B cell (primary cell): ENCODE results near the gene ANGPTL8. TPM values are rescaled to one million over a fixed set of nuclear protein-coding genes. Genes with fewer than 3 reads are reported as not detected.
A peak's percentile ranks its signal among the peaks of the same experiment; 100 is the strongest.

Experiments
- ATAC-seq: fragments of 200-7000 bp; cut with Tn5 transposase; one replicate; pipeline ENCODE4 v1.10.0; 2021; ENCODE audit warnings: low read depth, mild to moderate bottlenecking, moderate number of reproducible peaks, moderate library complexity
- CTCF ChIA-PET: fragments of 350-600 bp; sonication (Branson Sonifier 250); formaldehyde crosslinking; loops from one replicate; lab custom pipeline; 2021; ENCODE audit warnings: antibody characterized with exemption, inconsistent platforms; lab: Charles Lee
- POLR2A ChIA-PET: fragments of 350-600 bp; sonication (Branson Sonifier 250); formaldehyde crosslinking; loops from one replicate; lab custom pipeline; 2021; ENCODE audit warnings: antibody characterized with exemption; lab: Charles Lee
- DNase-seq: peaks from one replicate; pipeline ENCODE4 v3.0.0; 2013
- H2AFZ ChIP-seq: 2 replicates; pipeline ENCODE4 v1.6.1; 2012; ENCODE audit warnings: mild to moderate bottlenecking, low read depth, low read length; ENCODE audit not compliant: insufficient read depth, poor library complexity, severe bottlenecking
- H3K27ac ChIP-seq, 2 donors: 1 replicate in 1 of 2; 2 replicates in 1 of 2; pipeline ENCODE4 v1.5.1; 2012 to 2013; ENCODE audit warnings: low read length in 2 of 2, mild to moderate bottlenecking in 2 of 2, moderate library complexity in 1 of 2
- H3K27me3 ChIP-seq, 4 experiments: fragments of 200-600 bp in 1 of 4; sonication (generic) in 1 of 4; replicated peaks in 1 of 4; 1 replicate in 2 of 4; 2 replicates in 2 of 4; pipeline versions ENCODE4 v1.6.1 to v1.7.0; 2013 to 2016; ENCODE audit warnings: low read length in 3 of 4, mild to moderate bottlenecking in 2 of 4, mixed read lengths in 1 of 4, moderate library complexity in 1 of 4; ENCODE audit not compliant: insufficient read depth in 4 of 4, control insufficient read depth in 3 of 4; ENCODE audit errors: control extremely low read depth in 1 of 4
- H3K36me3 ChIP-seq, 2 experiments: replicated peaks in 1 of 2; 1 replicate in 1 of 2; 2 replicates in 1 of 2; pipeline versions ENCODE4 v1.6.1 to v1.7.1; 2013; ENCODE audit warnings: low read length in 1 of 2; ENCODE audit not compliant: insufficient read depth in 2 of 2, control insufficient read depth in 1 of 2; ENCODE audit errors: control extremely low read depth in 1 of 2, extremely low read depth in 1 of 2
- H3K4me1 ChIP-seq, 2 donors: fragments of 200-600 bp in 1 of 2; sonication (generic) in 1 of 2; 1 replicate in 1 of 2; 2 replicates in 1 of 2; pipeline versions ENCODE4 v1.5.1 to v1.6.1; 2013 to 2017; ENCODE audit warnings: low read length in 2 of 2; ENCODE audit not compliant: control insufficient read depth in 2 of 2, insufficient read depth in 2 of 2
- H3K4me2 ChIP-seq: replicated peaks from 2 replicates; pipeline ENCODE3; 2012; ENCODE audit warnings: mild to moderate bottlenecking, low read depth, low read length; ENCODE audit not compliant: poor library complexity, severe bottlenecking
- H3K4me3 ChIP-seq, 5 experiments: fragments of 200-600 bp in 1 of 5; sonication (generic) in 1 of 5; 1 replicate in 3 of 5; 2 replicates in 2 of 5; pipeline versions ENCODE4 v1.5.1 to v1.7.0; 2011 to 2016; ENCODE audit warnings: low read length in 4 of 5, mild to moderate bottlenecking in 4 of 5, low read depth in 2 of 5, control low read depth in 1 of 5, moderate library complexity in 1 of 5; ENCODE audit not compliant: insufficient read depth in 1 of 5; ENCODE audit errors: control extremely low read depth in 1 of 5, extremely low read depth in 1 of 5
- H3K79me2 ChIP-seq: fragments of 200-600 bp; sonication (generic); one replicate; pipeline ENCODE4 v1.6.0; 2016; ENCODE audit warnings: low read length; ENCODE audit not compliant: control insufficient read depth, insufficient read depth
- H3K9ac ChIP-seq: fragments of 200-600 bp; sonication (generic); 2 replicates; pipeline ENCODE4 v1.6.1; 2017; ENCODE audit warnings: mild to moderate bottlenecking, low read length, moderate library complexity
- H3K9me3 ChIP-seq, 3 donors: one replicate each; pipeline versions ENCODE4 v1.6.1 to v1.7.1; 2013; ENCODE audit warnings: low read length in 2 of 3; ENCODE audit not compliant: control insufficient read depth in 2 of 3, insufficient read depth in 1 of 3; ENCODE audit errors: control extremely low read depth in 1 of 3
- H4K20me1 ChIP-seq: 2 replicates; pipeline ENCODE4 v1.6.0; 2012; ENCODE audit warnings: mild to moderate bottlenecking, low read length; ENCODE audit not compliant: insufficient read depth, control insufficient read depth, poor library complexity, severe bottlenecking
- H3K27ac Mint-ChIP-seq: one replicate; pipeline ENCODE4 v1.8.0; 2021; ENCODE audit warnings: mixed read lengths
- H3K27me3 Mint-ChIP-seq: one replicate; pipeline ENCODE4 v1.8.0; 2021; ENCODE audit warnings: mixed read lengths
- H3K4me1 Mint-ChIP-seq: one replicate; pipeline ENCODE4 v1.8.0; 2021; ENCODE audit warnings: mixed read lengths
- H3K4me3 Mint-ChIP-seq: one replicate; pipeline ENCODE4 v1.8.0; 2021; ENCODE audit warnings: mixed read lengths
- H3K9me3 Mint-ChIP-seq: one replicate; pipeline ENCODE4 v1.8.0; 2022; ENCODE audit warnings: mixed read lengths; ENCODE audit not compliant: insufficient read depth
- EZH2 ChIP-seq: IDR thresholded peaks from 2 replicates; pipeline ENCODE4 v1.6.1; 2012; ENCODE audit warnings: borderline replicate concordance, low read depth, mild to moderate bottlenecking, moderate library complexity, low read length; ENCODE audit not compliant: insufficient read depth, poor library complexity, severe bottlenecking
- WGBS: methylation state at CpG from one replicate; pipeline ENCODE4 v1.1.5; 2013; ENCODE audit warnings: missing lambda C conversion rate; ENCODE audit not compliant: insufficient coverage; 5-methylcytosine and 5-hydroxymethylcytosine counted together
- intact Hi-C: fragments of 100-400 bp; cut with micrococcal nuclease; formaldehyde crosslinking; loops from one replicate; pipeline ENCODE4 v1.10.0; 2022
- polyA plus RNA-seq: library from polyadenylated mRNA; depleted of rRNA; stranded (reverse); fragments of >200 nt; gene quantifications from 2 replicates; pipeline ENCODE4 v1.2.3, GENCODE V29; 2012
- total RNA-seq, 2 donors: library from RNA; stranded (reverse); fragments of 120-200 nt in 1 of 2; gene quantifications; 1 replicate in 1 of 2; 2 replicates in 1 of 2; pipeline versions ENCODE4 v1.2.3 to v1.2.4, GENCODE V29; 2013 to 2022
- TF ChIP-seq, protein P1 (sequence below): fragments of 200-600 bp; IDR thresholded peaks from one replicate; pipeline ENCODE4 v1.8.0; 2022; ENCODE audit warnings: antibody characterized with exemption, mild to moderate bottlenecking

ANGPTL8 gene
- total and polyA plus RNA-seq, 2 donors (not counting 1 experiment from before 2014, with no cell fraction given): not detected

DNA sequence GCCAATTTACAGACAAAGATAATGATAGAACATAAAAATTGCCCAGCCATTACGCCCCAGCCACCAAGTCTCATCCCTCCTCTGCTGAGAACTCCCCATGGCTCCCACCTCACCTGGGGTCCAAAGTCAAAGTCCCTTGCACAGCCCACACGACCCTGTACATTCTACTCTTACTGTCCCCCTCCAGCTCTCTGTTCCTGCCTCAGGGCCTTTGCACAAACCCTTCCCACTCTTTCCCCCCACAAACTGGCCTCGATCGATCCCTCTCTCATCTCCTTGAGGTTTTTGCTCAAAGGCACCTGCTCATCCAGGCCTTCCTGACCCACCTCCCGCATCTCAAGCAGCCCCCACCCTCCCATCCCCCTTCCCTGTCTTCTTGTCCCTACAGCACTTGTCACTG lies 21.6 kb downstream of the ANGPTL8 start:
- Histone ChIP-seq H3K27me3 (peaks cover 0 to 14% (median 2%) of the 10 kb centered on the region in 4 experiments), H3K79me2 (no peaks in the 10 kb centered on the region), H3K36me3 (no peaks in the 10 kb centered on the region), H3K4me2 (no peak overlapping the region), H3K4me1 (peaks cover 7 to 13% of the 10 kb centered on the region in 2 donors), H3K4me3 (no peak overlapping the region), H3K9ac (no peak overlapping the region), H3K9me3 (peaks cover 0 to 5% (median 0%) of the 10 kb centered on the region in 3 donors), H2AFZ (no peak overlapping the region), H4K20me1 (no peaks in the 10 kb centered on the region), H3K27ac (no peak overlapping the region)
- intact Hi-C loops: no loop called here
- peaks cover 3% of the 10 kb centered on the region for H3K4me1 Mint-ChIP-seq
- TF ChIP-seq, protein P1, sequence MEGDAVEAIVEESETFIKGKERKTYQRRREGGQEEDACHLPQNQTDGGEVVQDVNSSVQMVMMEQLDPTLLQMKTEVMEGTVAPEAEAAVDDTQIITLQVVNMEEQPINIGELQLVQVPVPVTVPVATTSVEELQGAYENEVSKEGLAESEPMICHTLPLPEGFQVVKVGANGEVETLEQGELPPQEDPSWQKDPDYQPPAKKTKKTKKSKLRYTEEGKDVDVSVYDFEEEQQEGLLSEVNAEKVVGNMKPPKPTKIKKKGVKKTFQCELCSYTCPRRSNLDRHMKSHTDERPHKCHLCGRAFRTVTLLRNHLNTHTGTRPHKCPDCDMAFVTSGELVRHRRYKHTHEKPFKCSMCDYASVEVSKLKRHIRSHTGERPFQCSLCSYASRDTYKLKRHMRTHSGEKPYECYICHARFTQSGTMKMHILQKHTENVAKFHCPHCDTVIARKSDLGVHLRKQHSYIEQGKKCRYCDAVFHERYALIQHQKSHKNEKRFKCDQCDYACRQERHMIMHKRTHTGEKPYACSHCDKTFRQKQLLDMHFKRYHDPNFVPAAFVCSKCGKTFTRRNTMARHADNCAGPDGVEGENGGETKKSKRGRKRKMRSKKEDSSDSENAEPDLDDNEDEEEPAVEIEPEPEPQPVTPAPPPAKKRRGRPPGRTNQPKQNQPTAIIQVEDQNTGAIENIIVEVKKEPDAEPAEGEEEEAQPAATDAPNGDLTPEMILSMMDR: no peak
- no peak for TF ChIP-seq EZH2
- POLR2A ChIA-PET: no interaction called here
- CTCF ChIA-PET: no interaction called here
- H3K9me3 Mint-ChIP-seq: no peaks in the 10 kb centered on the region
- H3K27me3 Mint-ChIP-seq: peaks cover 6% of the 10 kb centered on the region
- DNase-seq: no peak
- H3K4me3 Mint-ChIP-seq: peak overlapping the region; percentile 76
- peak overlapping the region; percentile 15 for H3K27ac Mint-ChIP-seq
- WGBS: 90% methylated on average over 5 of the region's 5 CpGs
- no peak for ATAC-seq

DNA sequence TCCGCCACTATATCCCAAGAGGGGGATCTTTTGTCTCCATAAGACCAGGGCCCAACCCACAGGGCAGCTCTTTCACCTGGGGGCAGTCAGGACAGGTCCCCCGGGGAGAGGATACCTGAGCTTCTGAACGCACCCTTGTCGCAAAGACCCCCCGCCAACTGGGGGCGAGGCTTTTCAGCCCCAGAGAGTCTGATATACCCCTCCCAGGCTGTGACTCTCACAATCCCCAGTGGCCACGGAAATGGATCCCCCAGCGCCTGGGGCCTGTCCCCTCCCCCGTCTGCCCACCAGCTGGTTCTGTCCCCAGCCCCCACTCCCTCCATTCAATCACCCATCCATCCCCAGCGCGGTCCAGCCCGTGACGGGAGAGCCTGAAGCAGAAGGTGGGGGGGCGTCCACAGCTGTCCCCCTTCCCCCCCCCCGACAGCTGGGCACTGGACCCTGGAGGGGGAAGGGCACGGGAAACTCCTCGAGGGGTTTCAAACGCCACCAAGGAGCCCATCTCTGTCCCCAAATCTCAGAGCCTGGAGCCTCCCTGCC lies 22.1 kb downstream of the ANGPTL8 start:
- H3K27me3 Mint-ChIP-seq: peaks cover 6% of the 10 kb centered on the region
- DNase-seq: no peak
- peak overlapping the region; percentile 71 for H3K9ac ChIP-seq
- H3K27ac Mint-ChIP-seq: no peak overlapping the region
- no peaks in the 10 kb centered on the region for H3K36me3 ChIP-seq
- ChIA-PET POLR2A (interaction anchor here (0.7 kb wide), 1 partner anchor 20 kb away, joined by 3 read pairs; no protein-coding TSS in a partner anchor), CTCF (no interaction called here)
- H3K27ac ChIP-seq: no peak overlapping the region
- peaks cover 0 to 5% (median 0%) of the 10 kb centered on the region in 3 donors for H3K9me3 ChIP-seq
- H3K9me3 Mint-ChIP-seq: no peaks in the 10 kb centered on the region
- no peaks in the 10 kb centered on the region for H3K79me2 ChIP-seq
- TF ChIP-seq EZH2: no peak
- TF ChIP-seq, protein P1: no peak
- H3K4me3 Mint-ChIP-seq: peak overlapping the region; percentile 76
- intact Hi-C loops: no loop called here
- peaks cover 0 to 14% (median 2%) of the 10 kb centered on the region in 4 experiments for H3K27me3 ChIP-seq
- H2AFZ ChIP-seq: peak overlapping the region; percentile 79
- no peak for ATAC-seq
- H3K4me1 ChIP-seq: peaks cover 7 to 13% of the 10 kb centered on the region in 2 donors
- peaks cover 3% of the 10 kb centered on the region for H3K4me1 Mint-ChIP-seq
- peak overlapping the region; percentile 95 for H3K4me2 ChIP-seq
- H3K4me3 ChIP-seq: peak overlapping the region; percentile 7 to 80 (median 59)
- 47% methylated on average over 13 of the region's 18 CpGs for WGBS
- no peaks in the 10 kb centered on the region for H4K20me1 ChIP-seq
